Measurements from ENCODE around the gene PRKG1. TPM values are rescaled to one million over a fixed set of nuclear protein-coding genes. Genes with fewer than 3 reads are reported as not detected.

The PRKG1 gene
- total RNA-seq, 4 donors from 2014 or later, result 17.1 to 36.4 (median 25.8) TPM

DNA sequence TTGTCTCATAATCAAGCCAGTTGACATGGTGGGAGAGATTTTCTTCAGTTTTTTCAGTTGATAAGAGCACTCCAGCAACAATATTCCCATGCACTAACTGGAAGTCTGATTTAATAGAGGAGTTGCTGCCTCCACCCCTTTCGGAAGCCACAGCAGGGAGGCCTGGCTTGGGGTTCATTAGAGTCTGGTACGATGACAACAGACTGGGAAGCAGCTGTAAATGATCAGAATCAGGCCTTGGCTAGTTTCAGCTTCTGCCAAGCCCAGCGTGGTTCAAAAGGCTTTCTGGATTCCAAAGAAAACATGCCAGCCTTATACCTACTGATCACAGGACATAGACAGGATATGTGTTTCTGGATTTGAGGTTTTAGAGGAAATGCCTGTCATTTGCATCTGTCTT is 351.1 kb downstream of the PRKG1 start:
- DNase-seq (ENCODE audit: low spot score) (no peak), ATAC-seq (ENCODE audit: low FRiP score) (no peak)
- no peak for TF ChIP-seq CTCF (IDR thresholded peaks at IDR 0.05)

GRCh38 chr10:51427758-51428157 is 353.5 kb downstream of the PRKG1 start:
- DNase-seq (ENCODE audit: low spot score), result no peak
- no peak for TF ChIP-seq CTCF (IDR thresholded peaks at IDR 0.05)
- ATAC-seq (ENCODE audit: low FRiP score), result no peak

DNA sequence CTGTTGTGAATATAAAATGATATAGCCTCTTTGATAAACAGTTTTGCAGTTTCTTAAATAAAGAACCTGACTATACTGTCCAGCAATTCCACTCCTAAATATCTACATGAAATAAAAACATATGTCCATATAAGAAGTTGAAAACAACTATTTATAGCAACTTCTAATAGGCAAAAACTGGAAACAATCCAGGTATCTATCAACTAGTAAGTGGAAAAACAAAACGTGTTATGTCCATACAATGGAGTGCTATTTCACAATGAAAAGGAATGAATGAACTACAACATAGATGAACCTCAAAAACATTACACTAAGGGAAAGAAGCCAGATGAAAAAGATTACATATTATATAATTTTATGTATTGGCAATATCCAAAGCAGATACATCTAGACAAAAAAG is 356.2 kb downstream of the PRKG1 start:
- ATAC-seq (ENCODE audit: low FRiP score), result no peak
- no peak for DNase-seq (ENCODE audit: low spot score)
- no peak for TF ChIP-seq CTCF (IDR thresholded peaks at IDR 0.05)

DNA sequence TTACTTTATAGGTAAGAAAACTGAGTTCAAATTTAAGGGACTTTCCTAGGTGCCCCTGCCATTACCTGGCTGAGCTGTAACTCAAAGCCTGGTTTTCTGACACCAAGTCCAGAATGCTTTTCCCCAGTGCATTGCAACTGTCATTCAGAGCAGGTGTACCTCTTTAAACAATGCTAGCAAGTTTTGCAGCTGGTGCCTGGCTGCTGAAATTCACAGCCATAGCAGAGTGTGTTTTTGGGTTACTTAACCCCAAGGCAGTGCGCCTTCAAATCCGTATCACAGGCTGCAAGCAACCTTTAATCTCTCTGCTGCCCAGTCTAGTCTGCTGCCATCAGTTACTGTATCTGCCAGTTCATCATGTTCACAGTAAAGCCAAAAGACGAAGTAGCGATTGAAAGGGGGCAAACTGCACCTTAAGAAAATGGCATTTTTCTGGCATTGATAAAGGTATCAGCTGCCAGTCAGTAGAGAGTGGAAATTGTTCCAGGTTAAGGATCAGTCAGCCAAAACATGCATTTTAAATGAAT is 359.7 kb downstream of the PRKG1 start:
- no peak for ATAC-seq (ENCODE audit: low FRiP score)
- no peak for TF ChIP-seq CTCF (IDR thresholded peaks at IDR 0.05)
- no peak for DNase-seq (ENCODE audit: low spot score)

DNA sequence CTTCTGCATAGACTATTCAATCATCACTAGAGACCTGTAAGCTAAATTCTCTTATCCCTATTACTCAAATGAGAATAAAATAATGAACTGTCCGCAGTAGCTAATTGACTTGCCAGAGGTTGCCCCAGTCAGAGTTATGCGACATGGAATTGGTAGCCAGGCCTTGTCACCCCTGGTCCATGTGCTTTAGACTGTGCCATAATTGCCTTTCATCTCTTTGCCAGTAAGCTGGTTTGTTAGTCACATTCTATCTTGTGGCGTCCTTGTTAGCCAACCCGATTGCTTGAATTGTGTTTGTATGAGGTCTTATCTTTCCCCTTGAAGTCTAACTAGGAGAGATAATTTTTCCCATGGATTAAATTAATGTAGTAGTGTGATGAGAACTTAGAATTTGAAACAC is 362.5 kb downstream of the PRKG1 start:
- TF ChIP-seq CTCF (IDR thresholded peaks at IDR 0.05), result no peak
- DNase-seq (ENCODE audit: low spot score), result no peak
- no peak for ATAC-seq (ENCODE audit: low FRiP score)

DNA sequence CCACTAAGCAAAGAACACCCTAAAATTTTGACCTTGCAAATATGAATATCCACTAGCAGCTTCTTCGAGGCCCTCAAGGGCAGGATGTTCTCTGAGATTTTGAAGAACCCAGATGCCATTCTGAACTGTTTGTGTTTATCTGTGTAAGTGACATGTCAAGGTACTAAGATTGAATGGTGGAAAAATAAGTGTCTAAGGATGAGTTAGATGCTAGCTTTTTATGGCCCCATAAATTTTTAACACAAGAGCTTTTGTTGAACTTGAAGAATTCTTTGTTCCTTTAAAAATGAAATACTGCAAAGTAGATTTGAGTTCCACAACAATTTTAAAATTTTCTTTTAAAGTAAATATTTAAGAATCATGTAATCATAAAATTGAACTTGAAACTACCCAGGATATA is 365.4 kb downstream of the PRKG1 start:
- TF ChIP-seq CTCF (IDR thresholded peaks at IDR 0.05), result no peak
- DNase-seq (ENCODE audit: low spot score) (no peak), ATAC-seq (ENCODE audit: low FRiP score) (no peak)

DNA sequence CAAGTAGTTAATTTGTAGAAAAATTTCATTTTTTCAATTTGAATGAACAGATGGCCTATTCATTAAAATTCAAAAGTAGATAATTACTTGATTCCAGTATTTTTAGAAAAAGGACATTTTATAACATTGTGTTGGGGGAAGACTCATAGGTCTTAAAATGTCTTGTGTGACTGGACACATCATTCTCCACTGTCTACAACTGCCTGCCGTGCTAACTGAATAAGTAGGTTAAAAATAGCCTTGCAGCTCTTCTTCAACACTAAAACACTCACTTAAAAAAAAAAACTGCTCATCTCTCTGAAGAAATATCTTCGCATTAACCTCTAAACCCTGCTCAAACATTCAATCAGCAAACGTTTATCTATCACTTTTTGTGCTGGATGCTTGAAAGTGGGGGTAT is 371.3 kb downstream of the PRKG1 start:
- ATAC-seq (ENCODE audit: low FRiP score) (no peak), DNase-seq (ENCODE audit: low spot score) (no peak)
- TF ChIP-seq CTCF (IDR thresholded peaks at IDR 0.05), result no peak

All from omental fat pad (tissue), 4 donors.